Right ventricle myocardium inferior (tissue), 1 donor: ENCODE results near the gene ERBIN. TPM values are rescaled to one million over a fixed set of nuclear protein-coding genes. Genes with fewer than 3 reads are reported as not detected.
"Not testable (repeated sequence)": the region's sequence is repeated elsewhere in the genome, so short reads cannot be mapped to it uniquely, and the experiment has no call there.

Experiments used
- ATAC-seq: fragments of 200-7000 bp; cut with Tn5 transposase; one replicate; pipeline ENCODE4 v1.9.1; 2020; ENCODE audit warnings: mild to moderate bottlenecking, moderate library complexity
- DNase-seq: peaks from one replicate; pipeline ENCODE4 v3.0.0; 2021; ENCODE audit errors: missing footprints
- intact Hi-C: fragments of 100-400 bp; cut with DNase I; formaldehyde crosslinking; loops from one replicate; pipeline ENCODE4 v1.11.0; 2022
- total RNA-seq: library from RNA; stranded (reverse); fragmentation: NEBNext Ultra II Directional; extraction: Animal tissue kit (Norgen Biotek cat#: 25700); gene quantifications from one replicate; pipeline ENCODE4 v1.2.1, GENCODE V29; 2021
- donor health status: DM: no; HTN: yes; CAD: no; lungs with severe emphysema.

The ERBIN gene
- total RNA-seq, 1 donor from 2014 or later, result 30.5 TPM

- ATAC-seq (no peak), DNase-seq (no peak)
- intact Hi-C loops, result no loop called here
Measured at GRCh38 chr5:65951330-65951729, 25.0 kb downstream of the ERBIN start.

GRCh38 chr5:65952259-65952658 is 25.9 kb downstream of the ERBIN start:
- intact Hi-C loops, result no loop called here
- DNase-seq, result no peak
- peak; percentile 62 for ATAC-seq

- ATAC-seq (no peak), DNase-seq (no peak)
- intact Hi-C loops, result no loop called here
Measured at GRCh38 chr5:65954200-65954599, 27.8 kb downstream of the ERBIN start.

- no peak for DNase-seq
- ATAC-seq, result no peak
- intact Hi-C loops, result no loop called here
Measured at GRCh38 chr5:65955746-65956145, 29.4 kb downstream of the ERBIN start.

GRCh38 chr5:65957703-65958102 is 31.3 kb downstream of the ERBIN start:
- ATAC-seq, DNase-seq, intact Hi-C loops: not testable (repeated sequence)

GRCh38 chr5:65961633-65962032 is 35.3 kb downstream of the ERBIN start:
- ATAC-seq (no peak), DNase-seq (no peak)
- intact Hi-C loops, result no loop called here

- intact Hi-C loops, result no loop called here
- ATAC-seq (no peak), DNase-seq (no peak)
Measured at GRCh38 chr5:65967288-65968066, 41.1 kb downstream of the ERBIN start.

GRCh38 chr5:65969539-65970393 is 43.4 kb downstream of the ERBIN start:
- intact Hi-C loops, result no loop called here
- ATAC-seq (no peak), DNase-seq (no peak)

GRCh38 chr5:65970481-65971367 is 44.3 kb downstream of the ERBIN start:
- intact Hi-C loops, result no loop called here
- ATAC-seq (no peak), DNase-seq (no peak)

GRCh38 chr5:65971643-65972042 is 45.3 kb downstream of the ERBIN start:
- no peak for DNase-seq
- no peak for ATAC-seq
- intact Hi-C loops, result no loop called here

GRCh38 chr5:65972896-65973295 is 46.5 kb downstream of the ERBIN start:
- intact Hi-C loops, ATAC-seq, DNase-seq: not testable (repeated sequence)

GRCh38 chr5:65978251-65978650 is 51.9 kb downstream of the ERBIN start:
- DNase-seq (no peak), ATAC-seq (no peak)

GRCh38 chr5:65981548-65981947 is 55.2 kb downstream of the ERBIN start:
- ATAC-seq (no peak), DNase-seq (no peak)
- intact Hi-C loops, result no loop called here

More at GRCh38 chr5:65978251-65978650, 51.9 kb downstream of the ERBIN start:
- intact Hi-C loops, result no loop called here

- DNase-seq, result no peak
- no peak for ATAC-seq
- intact Hi-C loops, result no loop called here
Measured at GRCh38 chr5:65981969-65982619, 55.7 kb downstream of the ERBIN start.

GRCh38 chr5:65982635-65983034 is 56.3 kb downstream of the ERBIN start:
- intact Hi-C loops, result no loop called here
- no peak for ATAC-seq
- no peak for DNase-seq

- intact Hi-C loops, result no loop called here
- ATAC-seq (no peak), DNase-seq (no peak)
Measured at GRCh38 chr5:65984098-65984885, 57.9 kb downstream of the ERBIN start.

- intact Hi-C loops, result no loop called here
- ATAC-seq, result no peak
- no peak for DNase-seq
Measured at GRCh38 chr5:65986050-65986451, 59.7 kb downstream of the ERBIN start.

- no peak for ATAC-seq
- intact Hi-C loops, result no loop called here
Measured at GRCh38 chr5:65986796-65987195, 60.4 kb downstream of the ERBIN start.

More at GRCh38 chr5:65986796-65987195, 60.4 kb downstream of the ERBIN start:
- DNase-seq, result no peak
